SK-N-SH (cell line): Measurements from ENCODE around the gene IL1F10. TPM values are rescaled to one million over a fixed set of nuclear protein-coding genes. Genes with fewer than 3 reads are reported as not detected.

Experiments used
- CTCF ChIA-PET: fragments of 300-600, 350-600 bp; formaldehyde crosslinking; extraction: SDS; loops from one replicate; lab custom pipeline; 2021; lab: Yijun Ruan, JAX
- POLR2A ChIA-PET: fragments of 350-600 bp; sonication (Branson Sonifier 250); formaldehyde crosslinking; extraction: SDS; loops from one replicate; lab custom pipeline; 2020; ENCODE audit warnings: antibody characterized with exemption, inconsistent platforms; lab: Yijun Ruan, JAX
- DNase-seq: peaks from one replicate; pipeline ENCODE4 v3.0.0; 2012
- H2AFZ ChIP-seq: fragments of 200-600 bp; sonication (generic); 2 replicates; pipeline ENCODE4 v1.8.1; 2016; ENCODE audit warnings: antibody characterized with exemption, mild to moderate bottlenecking, low read depth
- H3F3A ChIP-seq: fragments of 200-600 bp; sonication (generic); replicated peaks from 2 replicates; pipeline ENCODE3; 2016; ENCODE audit warnings: antibody characterized with exemption, mild to moderate bottlenecking; ENCODE audit not compliant: insufficient read depth
- H3K27ac ChIP-seq, 2 experiments: fragments of 200-500 bp in 1 of 2; fragments of 200-600 bp in 1 of 2; sonication (Bioruptor generic) in 1 of 2; sonication (generic), shearing (Covaris generic) in 1 of 2; 2 replicates each; pipeline versions ENCODE4 v1.5.1 to v1.6.1; 2014 to 2016; ENCODE audit warnings: low read depth in 2 of 2, inconsistent platforms in 1 of 2, low read length in 1 of 2, mild to moderate bottlenecking in 1 of 2, mixed read lengths in 1 of 2
- H3K27me3 ChIP-seq: fragments of 200-600 bp; sonication (generic), shearing (Covaris generic); 2 replicates; pipeline ENCODE4 v1.6.1; 2016; ENCODE audit warnings: mixed run types; ENCODE audit not compliant: insufficient read depth
- H3K36me3 ChIP-seq, 2 experiments: fragments of 200-500 bp in 1 of 2; fragments of 200-600 bp in 1 of 2; sonication (Bioruptor generic) in 1 of 2; sonication (generic) in 1 of 2; replicated peaks in 1 of 2; 2 replicates each; pipeline versions ENCODE3 to v1.5.1; 2014 to 2016; ENCODE audit warnings: low read length in 1 of 2, mild to moderate bottlenecking in 1 of 2; ENCODE audit not compliant: insufficient read depth in 2 of 2, control insufficient read depth in 1 of 2
- H3K4me1 ChIP-seq, 2 experiments: fragments of 200-500 bp in 1 of 2; fragments of 200-600 bp in 1 of 2; sonication (Bioruptor generic) in 1 of 2; sonication (generic), shearing (Covaris generic) in 1 of 2; 2 replicates each; pipeline versions ENCODE4 v1.5.1 to v1.6.1; 2014 to 2016; ENCODE audit warnings: low read depth in 1 of 2, low read length in 1 of 2, mixed run types in 1 of 2; ENCODE audit not compliant: insufficient read depth in 2 of 2, control insufficient read depth in 1 of 2
- H3K4me2 ChIP-seq: fragments of 200-600 bp; sonication (generic), shearing (Covaris generic); 2 replicates; pipeline ENCODE4 v1.6.1; 2017; ENCODE audit warnings: mixed run types
- H3K4me3 ChIP-seq, 2 experiments: fragments of 200-500 bp in 1 of 2; fragments of 200-600 bp in 1 of 2; sonication (Bioruptor generic) in 1 of 2; sonication (generic), shearing (Covaris generic) in 1 of 2; 2 replicates each; pipeline versions ENCODE4 v1.5.1 to v1.8.1; 2014 to 2016; ENCODE audit warnings: low read depth in 2 of 2, inconsistent platforms in 1 of 2, low read length in 1 of 2, mild to moderate bottlenecking in 1 of 2, mixed read lengths in 1 of 2, moderate library complexity in 1 of 2
- H3K79me2 ChIP-seq: fragments of 200-600 bp; sonication (generic); 2 replicates; pipeline ENCODE4 v1.8.1; 2017; ENCODE audit warnings: mild to moderate bottlenecking; ENCODE audit not compliant: insufficient read depth
- H3K9ac ChIP-seq: fragments of 200-600 bp; sonication (generic); 2 replicates; pipeline ENCODE4 v1.6.1; 2017; ENCODE audit warnings: mixed run types
- H3K9me2 ChIP-seq: fragments of 200-600 bp; sonication (generic); 2 replicates; pipeline ENCODE4 v1.6.1; 2017; ENCODE audit warnings: mixed run types
- H3K9me3 ChIP-seq: fragments of 200-600 bp; sonication (generic); 2 replicates; pipeline ENCODE4 v1.6.1; 2017; ENCODE audit warnings: mixed run types, mild to moderate bottlenecking, moderate library complexity
- H4K20me1 ChIP-seq: fragments of 200-600 bp; sonication (generic); 2 replicates; pipeline ENCODE4 v1.6.1; 2017; ENCODE audit warnings: mild to moderate bottlenecking, mixed run types; ENCODE audit not compliant: insufficient read depth
- CHD2 ChIP-seq: fragments of 150-350 bp; IDR thresholded peaks from 2 replicates; pipeline ENCODE4 v1.6.1; 2018; ENCODE audit warnings: low read length; ENCODE audit not compliant: partially characterized antibody
- CTCF ChIP-seq: fragments of 200-600 bp; sonication (generic); IDR thresholded peaks from 2 replicates; pipeline ENCODE4 v1.6.1; 2017; ENCODE audit warnings: antibody characterized with exemption, mild to moderate bottlenecking, moderate library complexity
- EZH2phosphoT487 ChIP-seq: fragments of 200-600 bp; sonication (generic); IDR thresholded peaks from 2 replicates; pipeline ENCODE4 v1.6.1; 2017; ENCODE audit warnings: low read depth, mixed run types, mild to moderate bottlenecking, antibody characterized with exemption, moderate library complexity, borderline replicate concordance
- IRF3 ChIP-seq: fragments of 150-350 bp; IDR thresholded peaks from 2 replicates; pipeline ENCODE4 v1.6.1; 2016; ENCODE audit warnings: mild to moderate bottlenecking, low read depth, low read length
- JUND ChIP-seq: IDR thresholded peaks from 2 replicates; pipeline ENCODE4 v1.4.0; 2012
- MEF2A ChIP-seq: IDR thresholded peaks from 2 replicates; pipeline ENCODE4 v1.4.0; 2012; ENCODE audit warnings: low read depth, borderline replicate concordance
- NFIC ChIP-seq: IDR thresholded peaks from 2 replicates; pipeline ENCODE4 v1.4.0; 2012; ENCODE audit warnings: borderline replicate concordance
- NRF1 ChIP-seq: IDR thresholded peaks from 2 replicates; pipeline ENCODE4 v1.6.1; 2012; ENCODE audit warnings: low read depth, mild to moderate bottlenecking, low read length
- RXRA ChIP-seq: IDR thresholded peaks from 2 replicates; pipeline ENCODE4 v1.4.0; 2012; ENCODE audit warnings: low read depth, mild to moderate bottlenecking, borderline replicate concordance
- SIN3A ChIP-seq: IDR thresholded peaks from 2 replicates; pipeline ENCODE4 v1.6.1; 2012; ENCODE audit warnings: low read depth, mild to moderate bottlenecking, low read length, moderate library complexity, borderline replicate concordance
- SMC3 ChIP-seq: IDR thresholded peaks from 2 replicates; pipeline ENCODE4 v1.6.1; 2012; ENCODE audit warnings: low read depth, low read length, improper control_type of control experiment
- TAF1 ChIP-seq: IDR thresholded peaks from 2 replicates; pipeline ENCODE4 v1.6.1; 2012; ENCODE audit warnings: low read depth, mild to moderate bottlenecking, low read length, moderate library complexity, borderline replicate concordance
- WGBS: methylation state at CpG from one replicate; pipeline ENCODE4 v1.1.6; 2017; ENCODE audit warnings: low lambda C conversion rate; 5-methylcytosine and 5-hydroxymethylcytosine counted together
- polyA plus RNA-seq, 3 experiments: library from polyadenylated mRNA; depleted of rRNA; stranded (reverse); fragments of >200 nt; gene quantifications; 2 replicates each; pipeline ENCODE4 v1.2.3, GENCODE V29; 2012

IL1F10 gene
- polyA plus RNA-seq, 1 of the 3 experiments (the other 2 are of a cell fraction), result not detected

GRCh38 chr2:113060396-113060795 is 7.4 kb upstream of the IL1F10 start:
- POLR2A ChIA-PET, result no interaction called here
- Histone ChIP-seq H3K27me3 (no peaks in the 10 kb centered on the region; the same call in 1 of the 2 replicates), H3K4me2 (no peak overlapping the region), H4K20me1 (no peaks in the 10 kb centered on the region), H3K27ac (no peak overlapping the region), H3K9me2 (no peaks in the 10 kb centered on the region), H3K79me2 (no peaks in the 10 kb centered on the region), H3K9me3 (no peaks in the 10 kb centered on the region), H3K36me3 (no peaks in the 10 kb centered on the region), H3K4me1 (no peaks in the 10 kb centered on the region), H3K4me3 (no peak overlapping the region), H3F3A (no peaks in the 10 kb centered on the region), H3K9ac (no peak overlapping the region), H2AFZ (no peak overlapping the region)
- no peak for DNase-seq
- WGBS, result 10% methylated on average over 4 of the region's 4 CpGs
- CTCF ChIA-PET, result no interaction called here
- TF ChIP-seq CTCF, result no peak
- TF ChIP-seq MEF2A, result no peak
- no peak for TF ChIP-seq CHD2
- no peak for TF ChIP-seq IRF3
- no peak for TF ChIP-seq JUND
- no peak for TF ChIP-seq RXRA
- TF ChIP-seq NFIC, result no peak

- H3K79me2 ChIP-seq, result no peaks in the 10 kb centered on the region
- 0% methylated on average over 1 of the region's 1 CpG for WGBS
- POLR2A ChIA-PET, result no interaction called here
- TF ChIP-seq SIN3A, result no peak
- TF ChIP-seq IRF3, result no peak
- TF ChIP-seq EZH2phosphoT487, result no peak
- TF ChIP-seq RXRA, result no peak
- no peak for TF ChIP-seq NRF1
- TF ChIP-seq JUND, result no peak
- TF ChIP-seq CTCF, result no peak
- TF ChIP-seq SMC3, result no peak
- no peak for TF ChIP-seq TAF1
- no peak for TF ChIP-seq CHD2
- TF ChIP-seq, all 33 proteins: peak for 0
- Histone ChIP-seq H3K4me1 (no peaks in the 10 kb centered on the region), H3K4me3 (no peak overlapping the region), H3K9me3 (no peaks in the 10 kb centered on the region), H3K27me3 (no peaks in the 10 kb centered on the region; the same call in 1 of the 2 replicates), H3K27ac (no peak overlapping the region), H4K20me1 (no peaks in the 10 kb centered on the region), H3K4me2 (no peak overlapping the region), H3K36me3 (no peaks in the 10 kb centered on the region), H3K9me2 (no peaks in the 10 kb centered on the region), H2AFZ (no peak overlapping the region), H3F3A (no peaks in the 10 kb centered on the region), H3K9ac (no peak overlapping the region)
- CTCF ChIA-PET, result no interaction called here
- no peak for DNase-seq
Measured at GRCh38 chr2:113060796-113061195, 7.0 kb upstream of the IL1F10 start.
